LNCaP clone FGC (cell line): ENCODE data around the gene LAMP2.

Source experiments
- DNase-seq: peaks from one replicate; pipeline ENCODE4 v3.0.0-alpha.2; 2011; ENCODE audit warnings: low read depth
- H3K4me3 ChIP-seq: 2 replicates; pipeline ENCODE4 v1.5.1; 2011; ENCODE audit warnings: mild to moderate bottlenecking, low read depth, low read length, control low read depth
- TF ChIP-seq, protein P1 (sequence below): IDR thresholded peaks from 2 replicates; pipeline ENCODE4 v1.5.1; 2012; ENCODE audit warnings: mild to moderate bottlenecking; ENCODE audit not compliant: control insufficient read depth, insufficient read depth; ENCODE audit errors: extremely low read depth

The LAMP2 gene

DNA sequence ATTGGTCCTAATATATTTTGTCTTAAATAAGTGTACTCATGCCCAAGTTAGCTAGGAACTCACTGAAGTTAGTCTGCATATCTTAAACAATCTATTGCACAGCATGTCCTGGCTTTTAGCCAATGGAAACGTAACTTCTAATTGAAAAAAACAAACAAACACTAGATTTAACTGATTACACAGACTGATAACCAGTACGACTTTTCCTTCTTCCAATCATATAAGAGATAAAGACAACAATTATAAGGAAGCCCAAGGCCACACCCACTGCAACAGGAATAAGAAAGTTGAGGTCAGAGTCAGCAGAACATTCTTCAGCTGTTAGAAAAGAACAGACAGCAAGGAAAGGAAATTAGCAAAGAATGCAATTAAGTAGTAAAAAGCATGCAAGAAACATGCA lies 40.8 kb downstream of the LAMP2 start:
- TF ChIP-seq, protein P1, sequence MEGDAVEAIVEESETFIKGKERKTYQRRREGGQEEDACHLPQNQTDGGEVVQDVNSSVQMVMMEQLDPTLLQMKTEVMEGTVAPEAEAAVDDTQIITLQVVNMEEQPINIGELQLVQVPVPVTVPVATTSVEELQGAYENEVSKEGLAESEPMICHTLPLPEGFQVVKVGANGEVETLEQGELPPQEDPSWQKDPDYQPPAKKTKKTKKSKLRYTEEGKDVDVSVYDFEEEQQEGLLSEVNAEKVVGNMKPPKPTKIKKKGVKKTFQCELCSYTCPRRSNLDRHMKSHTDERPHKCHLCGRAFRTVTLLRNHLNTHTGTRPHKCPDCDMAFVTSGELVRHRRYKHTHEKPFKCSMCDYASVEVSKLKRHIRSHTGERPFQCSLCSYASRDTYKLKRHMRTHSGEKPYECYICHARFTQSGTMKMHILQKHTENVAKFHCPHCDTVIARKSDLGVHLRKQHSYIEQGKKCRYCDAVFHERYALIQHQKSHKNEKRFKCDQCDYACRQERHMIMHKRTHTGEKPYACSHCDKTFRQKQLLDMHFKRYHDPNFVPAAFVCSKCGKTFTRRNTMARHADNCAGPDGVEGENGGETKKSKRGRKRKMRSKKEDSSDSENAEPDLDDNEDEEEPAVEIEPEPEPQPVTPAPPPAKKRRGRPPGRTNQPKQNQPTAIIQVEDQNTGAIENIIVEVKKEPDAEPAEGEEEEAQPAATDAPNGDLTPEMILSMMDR = no peak
- no peak overlapping the region for H3K4me3 ChIP-seq
- DNase-seq = peak; percentile 89

DNA sequence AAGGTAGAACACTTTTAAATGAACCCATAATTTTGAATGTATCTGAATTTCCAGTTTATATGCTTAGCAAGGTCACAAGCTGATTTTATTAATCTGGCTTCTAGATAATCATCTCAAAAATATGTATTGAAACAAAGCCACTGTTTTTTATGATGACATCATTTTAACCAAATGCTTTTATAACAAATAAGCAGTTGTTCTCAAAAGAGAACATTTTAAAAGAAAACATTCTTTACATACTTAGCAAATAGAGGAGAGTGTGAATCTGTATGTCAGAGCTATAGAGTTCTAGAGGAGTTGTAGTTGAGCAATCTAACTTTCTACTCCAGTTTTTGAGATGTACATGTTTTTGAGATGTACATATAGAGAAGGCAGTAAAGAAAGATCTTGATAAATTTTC lies 42.5 kb downstream of the LAMP2 start:
- no peak overlapping the region for H3K4me3 ChIP-seq
- TF ChIP-seq, protein P1 = no peak
- DNase-seq = no peak

DNA sequence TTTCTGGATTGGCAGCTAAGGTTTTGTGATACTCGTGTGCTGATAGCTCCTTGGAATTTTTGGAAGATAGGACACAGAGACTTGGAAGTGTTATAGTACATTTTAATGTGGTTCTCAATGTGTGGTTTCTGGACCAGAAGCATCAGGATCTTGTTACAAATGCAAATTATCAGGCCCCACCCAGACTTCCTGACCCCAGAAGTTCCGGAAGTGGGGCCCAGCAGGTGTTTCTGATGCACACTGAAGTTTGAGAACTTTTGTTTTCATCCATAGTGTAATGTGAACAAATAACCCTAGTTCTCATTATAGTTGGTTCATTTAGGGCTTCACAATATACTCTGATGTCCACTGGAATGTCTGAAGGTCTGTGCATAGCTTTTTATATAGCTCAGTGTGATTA lies 49.6 kb downstream of the LAMP2 start:
- H3K4me3 ChIP-seq = no peak overlapping the region
- no peak for DNase-seq
- TF ChIP-seq, protein P1 = no peak

DNA sequence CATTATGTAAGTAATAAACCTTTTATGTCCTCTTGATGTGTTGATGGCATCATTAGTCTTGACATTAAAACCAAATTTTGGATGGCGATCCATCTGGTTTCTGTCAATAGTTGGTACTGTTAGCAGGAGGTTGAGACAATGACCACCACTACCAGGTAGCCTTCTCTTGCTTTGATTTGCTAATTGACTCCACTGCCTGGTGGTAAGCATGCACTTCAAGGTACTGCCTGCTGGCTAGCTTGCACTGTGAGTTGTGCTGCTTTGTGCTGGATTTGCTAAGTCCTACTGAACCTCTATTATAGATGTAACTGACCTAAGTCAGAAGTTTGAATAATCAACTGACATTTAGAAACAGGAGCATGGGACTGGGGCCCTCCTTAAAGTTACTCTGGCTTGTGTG lies 60.9 kb downstream of the LAMP2 start:
- DNase-seq = no peak
- TF ChIP-seq, protein P1 = no peak
- no peak overlapping the region for H3K4me3 ChIP-seq

DNA sequence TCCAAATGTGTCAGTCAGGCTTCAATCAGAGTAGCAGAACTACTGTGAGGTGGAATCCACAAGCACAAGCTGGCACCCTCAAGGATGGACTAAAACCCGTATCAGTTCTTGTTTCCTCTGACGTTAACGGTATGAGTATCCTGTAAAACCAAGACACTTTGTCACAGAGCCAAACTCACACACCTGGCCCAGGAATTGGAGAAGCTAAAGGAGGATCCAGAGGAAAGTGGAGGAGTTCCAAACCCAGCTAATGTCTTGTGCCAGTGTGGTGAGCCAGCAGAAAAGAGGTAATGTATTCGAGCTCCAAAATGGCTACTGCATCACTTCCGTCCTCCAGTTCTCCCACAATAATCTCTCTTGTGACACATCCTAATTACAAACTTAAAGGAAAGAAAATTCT lies 62.5 kb downstream of the LAMP2 start:
- TF ChIP-seq, protein P1 = no peak
- no peak overlapping the region for H3K4me3 ChIP-seq
- peak; percentile 28 for DNase-seq

DNA sequence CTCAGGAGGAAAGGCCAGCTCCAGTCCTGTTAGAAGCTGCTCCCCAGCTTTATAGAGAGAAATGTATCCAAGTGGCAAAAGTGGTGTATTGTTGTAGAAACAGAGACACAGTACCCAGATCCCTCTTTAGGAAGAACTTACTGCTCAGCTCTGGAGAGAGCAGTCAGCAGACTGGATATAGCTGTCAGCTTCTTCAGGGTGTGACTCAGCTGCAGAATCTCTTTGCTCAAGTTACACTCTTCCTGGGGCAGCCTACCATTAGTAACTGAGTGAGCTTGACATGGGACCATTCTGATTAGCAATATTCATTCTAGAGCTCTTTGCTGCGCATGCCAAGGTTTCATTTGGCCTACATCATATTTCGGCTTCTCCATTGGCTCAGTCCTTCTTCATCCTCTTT lies 66.7 kb downstream of the LAMP2 start:
- TF ChIP-seq, protein P1 = no peak
- no peak overlapping the region for H3K4me3 ChIP-seq
- DNase-seq = no peak

DNA sequence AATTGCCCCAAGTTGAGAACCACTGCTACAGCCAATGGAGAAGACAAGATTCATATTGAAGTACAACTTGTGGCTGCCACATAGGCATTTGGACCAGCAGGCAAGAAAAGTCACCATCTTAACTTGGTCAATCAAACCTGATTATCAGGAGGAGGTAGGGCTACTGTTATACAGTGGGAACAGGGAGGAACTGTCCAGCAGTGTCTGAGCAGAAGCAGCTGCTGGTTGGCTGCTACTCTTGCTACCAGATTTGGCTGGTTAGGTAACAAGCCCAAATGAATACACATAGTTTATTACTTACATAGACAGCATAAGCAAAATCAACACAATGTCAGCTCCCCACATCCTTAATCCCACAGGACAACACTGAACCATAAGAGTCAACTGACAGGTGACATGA lies 67.8 kb downstream of the LAMP2 start:
- TF ChIP-seq, protein P1 = no peak
- DNase-seq = no peak
- H3K4me3 ChIP-seq = no peak overlapping the region
